ENCODE data around the gene KRT9. TPM values are rescaled to one million over a fixed set of nuclear protein-coding genes. Genes with fewer than 3 reads are reported as not detected.

KRT9 gene
- total and polyA plus RNA-seq, 12 donors, result 0.14 to 2.1 (median 0.46) TPM; not detected in 8

GRCh38 chr17:41553987-41554680 lies 17.7 kb downstream of the KRT9 start:
- Histone ChIP-seq H3K36me3 (replicated peaks in 1 of 2) (no peaks in the 10 kb centered on the region), H3K27me3 (no peaks in the 10 kb centered on the region), H3K4me1 (replicated peaks in 1 of 2) (peaks cover under 1 to 2% of the 10 kb centered on the region in 2 donors), H3K27ac (no peak overlapping the region), H3K4me3 (no peak overlapping the region), H3K9me3 (replicated peaks in 1 of 3) (no peaks in the 10 kb centered on the region)
- DNase-seq, result no peak
- intact Hi-C loops (cut with DNase I), result loop anchor here in 1 of 2 donors (5.0 kb wide), 1 partner anchor 103 kb away; no protein-coding TSS in a partner anchor
- WGBS, 4 donors, result 75 to 83% (median 77%) methylated on average over 8 of the region's 8 CpGs
- no peak for TF ChIP-seq POLR2A (IDR thresholded peaks at IDR 0.05)
- TF ChIP-seq, protein P1, sequence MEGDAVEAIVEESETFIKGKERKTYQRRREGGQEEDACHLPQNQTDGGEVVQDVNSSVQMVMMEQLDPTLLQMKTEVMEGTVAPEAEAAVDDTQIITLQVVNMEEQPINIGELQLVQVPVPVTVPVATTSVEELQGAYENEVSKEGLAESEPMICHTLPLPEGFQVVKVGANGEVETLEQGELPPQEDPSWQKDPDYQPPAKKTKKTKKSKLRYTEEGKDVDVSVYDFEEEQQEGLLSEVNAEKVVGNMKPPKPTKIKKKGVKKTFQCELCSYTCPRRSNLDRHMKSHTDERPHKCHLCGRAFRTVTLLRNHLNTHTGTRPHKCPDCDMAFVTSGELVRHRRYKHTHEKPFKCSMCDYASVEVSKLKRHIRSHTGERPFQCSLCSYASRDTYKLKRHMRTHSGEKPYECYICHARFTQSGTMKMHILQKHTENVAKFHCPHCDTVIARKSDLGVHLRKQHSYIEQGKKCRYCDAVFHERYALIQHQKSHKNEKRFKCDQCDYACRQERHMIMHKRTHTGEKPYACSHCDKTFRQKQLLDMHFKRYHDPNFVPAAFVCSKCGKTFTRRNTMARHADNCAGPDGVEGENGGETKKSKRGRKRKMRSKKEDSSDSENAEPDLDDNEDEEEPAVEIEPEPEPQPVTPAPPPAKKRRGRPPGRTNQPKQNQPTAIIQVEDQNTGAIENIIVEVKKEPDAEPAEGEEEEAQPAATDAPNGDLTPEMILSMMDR (IDR thresholded peaks at IDR 0.05), result no peak

- peaks cover 11 to 12% of the 10 kb centered on the region in 2 donors for H3K4me1 ChIP-seq (replicated peaks in 1 of 2)
- H3K9me3 ChIP-seq (replicated peaks in 1 of 3), result no peaks in the 10 kb centered on the region
- no peak overlapping the region for H3K27ac ChIP-seq
- no peak overlapping the region for H3K4me3 ChIP-seq
- no peaks in the 10 kb centered on the region for H3K36me3 ChIP-seq (replicated peaks in 1 of 2)
- TF ChIP-seq POLR2A (IDR thresholded peaks at IDR 0.05), result no peak
- DNase-seq, result no peak
- intact Hi-C loops (cut with DNase I), result loop anchor here in 1 of 2 donors (5.0 kb wide), 1 partner anchor 104 kb away; no protein-coding TSS in a partner anchor
- H3K27me3 ChIP-seq, result no peaks in the 10 kb centered on the region
- 64 to 77% (median 65%) methylated on average over 4 of the region's 4 CpGs for whole genome bisulfite sequencing, 4 donors
These were observed 18.7 kb downstream of the KRT9 start for GRCh38 chr17:41553176-41553575.

DNA sequence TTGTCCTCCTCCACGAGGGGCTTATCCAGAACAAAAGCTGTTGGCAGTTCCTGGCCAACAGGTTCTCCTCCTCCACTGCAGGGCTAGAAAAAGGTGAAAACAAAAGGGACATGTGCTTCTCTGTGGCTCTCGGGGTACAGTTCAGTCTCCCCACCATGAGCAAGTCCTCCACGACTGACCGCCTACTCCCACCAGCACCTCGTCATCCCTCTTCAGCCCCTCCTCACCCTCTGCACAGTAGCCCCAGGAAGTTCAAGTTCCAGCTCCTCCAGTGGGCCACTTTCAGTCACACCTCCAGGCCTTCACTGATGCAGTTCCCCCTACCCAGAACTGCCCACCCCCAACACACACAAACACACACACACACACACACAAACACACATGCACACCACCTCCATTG lies 19.4 kb downstream of the KRT9 start:
- no peak for DNase-seq
- H3K9me3 ChIP-seq (replicated peaks in 1 of 3), result no peaks in the 10 kb centered on the region
- no peaks in the 10 kb centered on the region for H3K36me3 ChIP-seq (replicated peaks in 1 of 2)
- intact Hi-C loops (cut with DNase I), result loop anchor here in 1 of 2 donors (5.0 kb wide), 1 partner anchor 105 kb away; no protein-coding TSS in a partner anchor
- WGBS, 4 donors, result 80 to 91% (median 89%) methylated on average over 4 to 5 of the region's 5 CpGs
- H3K27ac ChIP-seq, result no peak overlapping the region
- TF ChIP-seq, protein P1 (IDR thresholded peaks at IDR 0.05), result no peak
- no peak for TF ChIP-seq POLR2A (IDR thresholded peaks at IDR 0.05)
- no peak overlapping the region for H3K4me3 ChIP-seq
- peaks cover 15 to 19% of the 10 kb centered on the region in 2 donors for H3K4me1 ChIP-seq (replicated peaks in 1 of 2)
- no peaks in the 10 kb centered on the region for H3K27me3 ChIP-seq

- Histone ChIP-seq H3K27me3 (no peaks in the 10 kb centered on the region), H3K4me3 (no peak overlapping the region), H3K27ac (no peak overlapping the region), H3K36me3 (replicated peaks in 1 of 2) (no peaks in the 10 kb centered on the region), H3K4me1 (replicated peaks in 1 of 2) (peaks cover 15 to 19% of the 10 kb centered on the region in 2 donors), H3K9me3 (replicated peaks in 1 of 3) (no peaks in the 10 kb centered on the region)
- TF ChIP-seq POLR2A (IDR thresholded peaks at IDR 0.05), result no peak
- TF ChIP-seq, protein P1 (IDR thresholded peaks at IDR 0.05), result no peak
- WGBS, 4 donors, result 61 to 75% (median 67%) methylated on average over 5 of the region's 5 CpGs
- no peak for DNase-seq
- intact Hi-C loops (cut with DNase I), result loop anchor here in 1 of 2 donors (5.0 kb wide), 1 partner anchor 106 kb away; no protein-coding TSS in a partner anchor
These were observed 20.5 kb downstream of the KRT9 start for GRCh38 chr17:41551365-41551764.

Data from adrenal gland (tissue), 12 donors.